Thyroid gland (tissue), 4 donors: ENCODE results near the gene SLC6A12. TPM values are rescaled to one million over a fixed set of nuclear protein-coding genes. Genes with fewer than 3 reads are reported as not detected.
"Not testable (repeated sequence)": the region's sequence is repeated elsewhere in the genome, so short reads cannot be mapped to it uniquely, and the experiment has no call there.

Experiments
- DNase-seq, 2 donors: peaks; one replicate each; pipeline ENCODE4 v3.0.0-alpha.2; 2019
- H3K27ac ChIP-seq, 3 donors: fragments of 200-600 bp; sonication (generic); 1 replicate in 2 of 3; 2 replicates in 1 of 3; pipeline ENCODE4 v1.5.1; 2016 to 2019; ENCODE audit warnings: mild to moderate bottlenecking in 1 of 3, moderate library complexity in 1 of 3
- H3K27me3 ChIP-seq: fragments of 200-600 bp; sonication (generic); one replicate; pipeline ENCODE4 v1.5.1; 2019
- H3K36me3 ChIP-seq, 2 donors: fragments of 200-600 bp; sonication (generic); one replicate each; pipeline ENCODE4 v1.5.1; 2016 to 2019
- H3K4me1 ChIP-seq, 2 donors: fragments of 200-600 bp; sonication (generic); one replicate each; pipeline ENCODE4 v1.5.1; 2017 to 2019
- H3K4me3 ChIP-seq, 3 donors: fragments of 200-600 bp; sonication (generic); replicated peaks in 1 of 3; 1 replicate in 2 of 3; 2 replicates in 1 of 3; pipeline ENCODE4 v1.5.1; 2016; ENCODE audit warnings: mild to moderate bottlenecking in 1 of 3
- H3K9me3 ChIP-seq: fragments of 200-600 bp; sonication (generic); one replicate; pipeline ENCODE4 v1.5.1; 2017
- POLR2A ChIP-seq, 2 donors: fragments of 450-650 bp; IDR thresholded peaks; one replicate each; pipeline ENCODE4 v1.6.1; 2017; ENCODE audit warnings: antibody characterized with exemption in 2 of 2, mild to moderate bottlenecking in 2 of 2, moderate library complexity in 1 of 2
- WGBS, 2 donors: methylation state at CpG; one replicate each; pipeline ENCODE4 v1.1.5; 2017; 5-methylcytosine and 5-hydroxymethylcytosine counted together
- intact Hi-C: fragments of 100-400 bp; cut with DNase I; formaldehyde crosslinking; loops from one replicate; pipeline ENCODE4 v1.15.1; 2023
- total RNA-seq, 4 donors: library from RNA; depleted of rRNA; stranded (reverse); fragments of >200 nt; gene quantifications; one replicate each; pipeline ENCODE4 v1.2.3, GENCODE V29; 2016
- TF ChIP-seq, protein P1 (sequence below), 6 experiments: fragments of 200-600 bp in 3 of 6; fragments of 450-650 bp in 3 of 6; sonication (generic) in 3 of 6; IDR thresholded peaks; one replicate each; pipeline ENCODE4 v1.5.1; 2016 to 2019; ENCODE audit warnings: antibody characterized with exemption in 6 of 6, mild to moderate bottlenecking in 2 of 6, inconsistent platforms in 1 of 6, moderate library complexity in 1 of 6

Gene SLC6A12
- total RNA-seq, 4 donors from 2014 or later = 9.4 to 27.7 (median 18.3) TPM

DNA sequence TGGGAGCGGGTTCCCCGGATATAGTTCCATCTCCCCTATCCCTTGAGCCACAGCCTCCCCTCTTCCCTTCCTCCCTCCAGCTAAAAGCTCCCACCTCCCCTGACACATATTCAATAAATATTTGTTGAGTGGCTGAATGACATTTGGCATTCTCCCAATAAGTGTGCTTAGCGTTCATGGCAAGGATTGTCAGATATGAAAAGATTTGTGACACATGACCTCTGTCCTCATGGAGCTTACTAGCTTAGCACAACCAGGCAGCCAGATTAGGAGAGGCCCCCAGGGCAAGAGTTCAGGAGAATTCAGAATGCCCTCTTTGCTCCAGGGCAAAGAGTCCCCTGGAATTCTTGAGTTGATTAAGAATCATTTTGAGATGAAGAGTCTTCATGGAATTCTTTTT, 22.5 kb upstream of the SLC6A12 start:
- no peak overlapping the region for H3K27ac ChIP-seq
- H3K4me1 ChIP-seq = peaks cover 1 to 14% of the 10 kb centered on the region in 2 donors
- TF ChIP-seq, protein P1, sequence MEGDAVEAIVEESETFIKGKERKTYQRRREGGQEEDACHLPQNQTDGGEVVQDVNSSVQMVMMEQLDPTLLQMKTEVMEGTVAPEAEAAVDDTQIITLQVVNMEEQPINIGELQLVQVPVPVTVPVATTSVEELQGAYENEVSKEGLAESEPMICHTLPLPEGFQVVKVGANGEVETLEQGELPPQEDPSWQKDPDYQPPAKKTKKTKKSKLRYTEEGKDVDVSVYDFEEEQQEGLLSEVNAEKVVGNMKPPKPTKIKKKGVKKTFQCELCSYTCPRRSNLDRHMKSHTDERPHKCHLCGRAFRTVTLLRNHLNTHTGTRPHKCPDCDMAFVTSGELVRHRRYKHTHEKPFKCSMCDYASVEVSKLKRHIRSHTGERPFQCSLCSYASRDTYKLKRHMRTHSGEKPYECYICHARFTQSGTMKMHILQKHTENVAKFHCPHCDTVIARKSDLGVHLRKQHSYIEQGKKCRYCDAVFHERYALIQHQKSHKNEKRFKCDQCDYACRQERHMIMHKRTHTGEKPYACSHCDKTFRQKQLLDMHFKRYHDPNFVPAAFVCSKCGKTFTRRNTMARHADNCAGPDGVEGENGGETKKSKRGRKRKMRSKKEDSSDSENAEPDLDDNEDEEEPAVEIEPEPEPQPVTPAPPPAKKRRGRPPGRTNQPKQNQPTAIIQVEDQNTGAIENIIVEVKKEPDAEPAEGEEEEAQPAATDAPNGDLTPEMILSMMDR (IDR thresholded peaks at IDR 0.05) = no peak
- no peak for TF ChIP-seq POLR2A (IDR thresholded peaks at IDR 0.05)
- H3K4me3 ChIP-seq = no peak overlapping the region
- DNase-seq = no peak
- H3K9me3 ChIP-seq = no peaks in the 10 kb centered on the region
- 95 to 98% methylated on average over 3 of the region's 3 CpGs for WGBS, 2 donors
- intact Hi-C loops = no loop called here
- no peaks in the 10 kb centered on the region for H3K27me3 ChIP-seq
- H3K36me3 ChIP-seq = no peaks in the 10 kb centered on the region

DNA sequence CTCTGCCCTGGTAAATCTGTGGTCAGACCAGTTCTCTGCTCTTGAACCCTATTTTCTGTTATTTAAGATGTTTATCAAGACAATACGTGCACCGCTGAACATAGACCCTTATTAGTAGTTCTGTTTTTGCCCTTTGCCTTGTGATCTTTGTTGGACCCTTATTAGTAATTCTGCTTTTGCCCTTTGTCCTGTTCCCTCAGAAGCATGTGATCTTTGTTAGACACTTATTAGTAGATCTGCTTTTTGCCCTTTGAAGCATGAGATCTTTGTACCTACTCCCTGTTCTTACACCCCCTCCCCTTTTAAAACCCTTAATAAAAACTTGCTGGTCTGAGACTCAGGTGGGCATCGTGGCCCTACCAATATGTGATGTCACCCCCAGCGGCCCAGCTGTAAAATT, 22.0 kb upstream of the SLC6A12 start:
- DNase-seq, H3K27me3 ChIP-seq, intact Hi-C loops, H3K9me3 ChIP-seq, H3K4me3 ChIP-seq, H3K36me3 ChIP-seq, H3K27ac ChIP-seq: not testable (repeated sequence)
- H3K4me1 ChIP-seq = peaks cover 6 to 19% of the 10 kb centered on the region in 2 donors
- 87 to 91% methylated on average over 4 of the region's 4 CpGs for WGBS, 2 donors

DNA sequence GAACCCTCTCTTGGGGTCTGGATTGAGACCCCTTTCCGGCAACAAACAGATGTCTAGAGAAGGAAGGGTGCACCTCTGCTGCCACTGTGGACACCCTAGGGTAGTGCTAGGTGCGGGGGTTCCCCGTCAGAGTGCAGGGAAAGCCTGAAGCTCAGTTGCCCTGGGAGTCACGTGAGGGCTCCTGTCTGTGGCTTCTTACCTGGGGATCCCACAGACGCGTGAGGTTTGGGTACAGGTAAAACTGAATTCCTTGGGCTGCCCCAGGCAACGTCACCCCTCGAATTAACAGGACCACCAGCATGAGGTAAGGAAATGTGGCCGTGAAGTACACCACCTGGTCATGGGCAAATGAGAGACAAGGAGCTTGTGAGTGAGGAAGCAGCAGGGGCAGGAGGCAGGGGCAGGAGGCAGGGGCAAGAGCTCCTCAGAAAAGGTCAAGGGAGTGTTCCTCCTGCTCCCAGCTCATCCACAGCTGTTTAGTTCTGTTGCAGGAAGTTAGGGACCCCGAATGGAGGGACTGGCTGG, 21.0 kb upstream of the SLC6A12 start:
- TF ChIP-seq, protein P1 (IDR thresholded peaks at IDR 0.05) = no peak
- no peak for TF ChIP-seq POLR2A (IDR thresholded peaks at IDR 0.05)
- DNase-seq = no peak
- H3K27me3 ChIP-seq = no peaks in the 10 kb centered on the region
- H3K4me3 ChIP-seq = no peak overlapping the region
- no peaks in the 10 kb centered on the region for H3K9me3 ChIP-seq
- no peaks in the 10 kb centered on the region for H3K36me3 ChIP-seq
- intact Hi-C loops = no loop called here
- WGBS, 2 donors = 95 to 96% methylated on average over 4 to 10 of the region's 10 CpGs
- H3K27ac ChIP-seq = no peak overlapping the region
- peaks cover 13 to 29% of the 10 kb centered on the region in 2 donors for H3K4me1 ChIP-seq

DNA sequence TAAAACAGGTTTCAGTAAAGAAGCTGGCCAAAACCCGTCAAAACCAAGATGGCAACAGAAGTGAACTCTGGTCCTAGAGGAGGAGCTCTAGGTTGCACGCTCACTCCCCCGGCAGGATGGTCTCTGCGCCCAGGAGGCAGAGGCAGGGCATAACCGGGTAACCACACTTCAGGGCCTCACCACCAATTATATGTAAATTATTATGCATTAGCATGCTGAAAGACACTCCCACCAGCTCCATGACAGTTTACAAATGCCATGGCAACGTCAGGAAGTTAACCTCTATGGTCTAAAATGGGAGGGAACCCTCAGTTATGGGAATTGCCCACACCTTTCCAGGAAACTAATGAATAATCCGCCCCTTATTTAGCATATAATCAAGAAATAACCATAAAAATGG, 20.1 kb upstream of the SLC6A12 start:
- no peaks in the 10 kb centered on the region for H3K27me3 ChIP-seq
- TF ChIP-seq POLR2A (IDR thresholded peaks at IDR 0.05) = no peak
- TF ChIP-seq, protein P1 (IDR thresholded peaks at IDR 0.05) = no peak
- H3K4me3 ChIP-seq = no peak overlapping the region
- no peak for DNase-seq
- WGBS, 2 donors = 81% methylated on average over 7 of the region's 7 CpGs
- no peaks in the 10 kb centered on the region for H3K36me3 ChIP-seq
- H3K27ac ChIP-seq = peak overlapping the region in 1 of 3 donors; percentile 30
- H3K9me3 ChIP-seq = no peaks in the 10 kb centered on the region
- peaks cover 20 to 38% of the 10 kb centered on the region in 2 donors for H3K4me1 ChIP-seq
- intact Hi-C loops = no loop called here

DNA sequence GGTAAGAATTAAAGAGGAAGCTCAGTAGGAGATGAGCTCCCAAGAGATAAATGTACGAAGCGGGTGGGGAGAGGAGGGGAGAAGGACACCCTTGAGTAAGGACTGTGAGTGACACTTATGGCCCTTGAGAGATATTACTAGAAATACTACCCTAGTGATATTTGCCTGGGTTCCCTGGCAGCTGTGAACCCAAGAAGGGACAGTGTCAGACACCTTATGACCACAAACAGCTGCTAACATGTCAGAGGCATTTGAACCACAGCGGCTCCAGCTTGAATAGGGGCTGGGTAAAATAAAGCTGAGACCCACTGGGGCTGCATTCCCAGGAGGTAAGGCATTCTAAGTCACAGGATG, 19.6 kb upstream of the SLC6A12 start:
- Histone ChIP-seq H3K27ac (peak overlapping the region in 2 of 3 donors; percentile 30 to 56), H3K36me3 (no peaks in the 10 kb centered on the region), H3K9me3 (no peaks in the 10 kb centered on the region), H3K4me3 (no peak overlapping the region), H3K27me3 (no peaks in the 10 kb centered on the region), H3K4me1 (peaks cover 24 to 42% of the 10 kb centered on the region in 2 donors)
- DNase-seq = no peak
- 81 to 82% methylated on average over 3 of the region's 3 CpGs for WGBS, 2 donors
- no peak for TF ChIP-seq POLR2A (IDR thresholded peaks at IDR 0.05)
- TF ChIP-seq, protein P1 (IDR thresholded peaks at IDR 0.05) = no peak
- intact Hi-C loops = no loop called here
